NB4 (cell line): ENCODE measurements around the gene UFC1.
"Not testable (repeated sequence)": the region's sequence is repeated elsewhere in the genome, so short reads cannot be mapped to it uniquely, and the experiment has no call there.

ENCODE experiments used
- DNase-seq: peaks from one replicate; pipeline ENCODE4 v3.0.0; 2010; ENCODE audit warnings: low read depth
- H3K4me3 ChIP-seq: one replicate; pipeline ENCODE4 v1.5.1; 2011; ENCODE audit warnings: mild to moderate bottlenecking, low read depth, low read length, moderate library complexity
- MYC ChIP-seq: IDR thresholded peaks from 2 replicates; pipeline ENCODE4 v1.6.1; 2011; ENCODE audit warnings: low read depth, low read length
- POLR2A ChIP-seq: IDR thresholded peaks from 2 replicates; pipeline ENCODE4 v1.6.1; 2011; ENCODE audit warnings: mild to moderate bottlenecking; ENCODE audit not compliant: insufficient read length; ENCODE audit errors: extremely low read depth
- TF ChIP-seq, protein P1 (sequence below): IDR thresholded peaks from 2 replicates; pipeline ENCODE4 v1.6.1; 2011; ENCODE audit warnings: low read depth, low read length
- TF ChIP-seq, protein P2 (sequence below): IDR thresholded peaks from one replicate; pipeline ENCODE4 v1.5.1; 2012; ENCODE audit warnings: low read depth, low read length

The UFC1 gene

DNA sequence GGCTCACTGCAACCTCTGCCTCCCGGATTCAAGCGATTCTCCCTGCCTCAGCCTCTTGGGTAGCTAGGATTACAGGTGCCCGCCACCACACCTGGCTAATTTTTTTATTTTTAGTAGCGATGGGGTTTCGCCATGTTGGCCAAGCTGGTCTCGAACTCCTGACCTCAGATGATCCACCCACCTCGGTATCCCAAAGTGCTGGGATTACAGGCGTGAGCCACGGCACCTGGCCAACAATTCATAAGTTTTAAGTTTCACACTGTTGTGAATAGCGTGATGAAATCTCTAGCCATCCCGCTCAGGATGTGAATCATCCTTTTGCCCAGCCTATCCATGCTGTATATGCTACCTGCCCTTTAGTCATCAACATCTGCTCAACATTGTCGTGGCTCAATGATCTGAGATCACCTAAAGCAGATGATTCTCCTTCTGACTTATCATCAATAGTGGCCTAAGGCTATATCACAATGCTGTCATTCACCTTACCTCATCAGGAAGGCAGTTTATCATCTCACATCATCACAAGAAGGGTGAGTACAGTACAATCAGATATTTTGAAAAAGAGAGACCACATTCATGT lies 38.6 kb upstream of the UFC1 start:
- DNase-seq: peak; percentile 58
- no peak overlapping the region for H3K4me3 ChIP-seq
- TF ChIP-seq MYC (no peak), POLR2A (no peak)
- TF ChIP-seq, protein P1, sequence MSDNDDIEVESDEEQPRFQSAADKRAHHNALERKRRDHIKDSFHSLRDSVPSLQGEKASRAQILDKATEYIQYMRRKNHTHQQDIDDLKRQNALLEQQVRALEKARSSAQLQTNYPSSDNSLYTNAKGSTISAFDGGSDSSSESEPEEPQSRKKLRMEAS: no peak
- TF ChIP-seq, protein P2, sequence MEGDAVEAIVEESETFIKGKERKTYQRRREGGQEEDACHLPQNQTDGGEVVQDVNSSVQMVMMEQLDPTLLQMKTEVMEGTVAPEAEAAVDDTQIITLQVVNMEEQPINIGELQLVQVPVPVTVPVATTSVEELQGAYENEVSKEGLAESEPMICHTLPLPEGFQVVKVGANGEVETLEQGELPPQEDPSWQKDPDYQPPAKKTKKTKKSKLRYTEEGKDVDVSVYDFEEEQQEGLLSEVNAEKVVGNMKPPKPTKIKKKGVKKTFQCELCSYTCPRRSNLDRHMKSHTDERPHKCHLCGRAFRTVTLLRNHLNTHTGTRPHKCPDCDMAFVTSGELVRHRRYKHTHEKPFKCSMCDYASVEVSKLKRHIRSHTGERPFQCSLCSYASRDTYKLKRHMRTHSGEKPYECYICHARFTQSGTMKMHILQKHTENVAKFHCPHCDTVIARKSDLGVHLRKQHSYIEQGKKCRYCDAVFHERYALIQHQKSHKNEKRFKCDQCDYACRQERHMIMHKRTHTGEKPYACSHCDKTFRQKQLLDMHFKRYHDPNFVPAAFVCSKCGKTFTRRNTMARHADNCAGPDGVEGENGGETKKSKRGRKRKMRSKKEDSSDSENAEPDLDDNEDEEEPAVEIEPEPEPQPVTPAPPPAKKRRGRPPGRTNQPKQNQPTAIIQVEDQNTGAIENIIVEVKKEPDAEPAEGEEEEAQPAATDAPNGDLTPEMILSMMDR: no peak

DNA sequence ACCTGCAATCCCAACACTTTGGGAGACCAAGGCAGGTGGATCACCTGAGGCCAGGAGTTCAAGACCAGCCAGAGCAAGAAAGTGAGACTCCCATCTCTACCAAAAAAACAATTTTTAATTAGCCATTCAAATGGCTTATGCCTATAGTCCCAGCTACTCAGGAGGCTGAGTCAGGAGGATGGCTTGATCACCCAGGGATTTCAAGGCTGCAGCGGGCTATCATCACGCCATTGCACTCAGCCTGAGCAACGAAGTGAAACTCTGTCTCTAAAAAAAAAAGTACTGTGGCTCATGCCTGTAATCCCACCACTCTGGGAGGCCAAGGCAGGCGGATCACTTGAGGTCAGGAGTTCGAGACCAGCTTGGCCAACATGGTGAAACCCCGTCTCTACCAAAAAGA lies 37.8 kb upstream of the UFC1 start:
- DNase-seq: not testable (repeated sequence)
- peak overlapping the region; percentile 18 for H3K4me3 ChIP-seq

DNA sequence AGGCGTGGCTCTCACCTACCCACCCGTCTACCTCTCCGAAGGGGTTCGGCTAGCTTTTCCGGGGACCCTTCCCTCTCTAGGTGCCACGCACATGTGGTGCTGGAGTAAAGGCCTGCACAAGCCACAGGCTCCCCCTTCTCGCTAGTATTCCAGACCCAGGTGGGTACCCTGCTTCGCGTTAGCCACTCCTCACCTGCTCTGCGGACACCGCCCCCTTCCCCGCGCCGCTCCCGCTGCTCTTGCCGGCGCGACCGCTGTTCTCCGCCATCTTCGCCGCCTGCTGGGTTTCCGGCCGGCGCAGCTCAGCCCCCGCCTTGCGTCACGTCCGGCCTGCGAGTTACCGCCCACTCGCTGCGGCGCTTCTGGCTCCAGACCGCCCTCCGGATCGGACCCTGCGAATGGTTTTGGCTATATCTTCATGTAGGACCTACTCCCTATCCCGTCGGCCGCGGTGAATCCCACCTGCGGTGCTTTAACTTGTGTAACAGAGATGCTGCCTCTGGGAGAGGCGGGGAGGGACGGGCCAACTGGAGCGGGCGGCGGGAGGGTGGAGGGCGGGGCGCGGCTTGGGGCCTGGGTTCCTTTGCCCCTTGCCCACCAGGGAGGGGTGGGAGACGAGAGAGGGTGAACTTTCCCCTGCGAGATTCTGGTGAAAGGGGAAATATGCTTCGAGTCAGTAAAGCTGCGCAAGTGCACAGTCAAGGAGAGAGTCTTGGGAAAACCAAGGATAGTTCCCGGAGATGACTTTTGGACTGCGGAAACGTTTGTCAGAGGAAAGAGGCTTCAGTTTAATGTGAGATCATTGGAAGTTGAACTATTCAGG lies 35.8 kb upstream of the UFC1 start, which contains the start of the genes NIT1 and PFDN2:
TSS of gene NIT1 (plus strand) at position 347 of the 823 bp plus-strand sequence. CDS start at position 419, 72 bp downstream.
TSS of gene PFDN2 (minus strand) at position 279 of the 823 bp plus-strand sequence. CDS start at position 268, 11 bp downstream.
- peak within 1 kb of the TSS; percentile 98 for H3K4me3 ChIP-seq
- TF ChIP-seq MYC (peak; percentile 9; the same call in 1 of the 2 replicates), POLR2A (peak; percentile 79)
- TF ChIP-seq, protein P1: no peak
- TF ChIP-seq, protein P2: no peak
- peak; percentile 91 for DNase-seq

GRCh38 chr1:161119092-161119903 lies 34.5 kb upstream of the UFC1 start:
- peak overlapping the region; percentile 98 for H3K4me3 ChIP-seq

GRCh38 chr1:161121042-161121650 lies 32.6 kb upstream of the UFC1 start:
- TF ChIP-seq POLR2A (no peak), MYC (no peak)
- TF ChIP-seq, protein P2: no peak
- TF ChIP-seq, protein P1: no peak
- no peak overlapping the region for H3K4me3 ChIP-seq
- DNase-seq: no peak

More at GRCh38 chr1:161119092-161119903, 34.5 kb upstream of the UFC1 start:
- peak; percentile 56 for DNase-seq
- TF ChIP-seq, protein P2: peak; percentile 23
- TF ChIP-seq, protein P1: no peak
- TF ChIP-seq POLR2A (no peak), MYC (no peak)
